ENCODE data around the gene MAGEA8.

DNA sequence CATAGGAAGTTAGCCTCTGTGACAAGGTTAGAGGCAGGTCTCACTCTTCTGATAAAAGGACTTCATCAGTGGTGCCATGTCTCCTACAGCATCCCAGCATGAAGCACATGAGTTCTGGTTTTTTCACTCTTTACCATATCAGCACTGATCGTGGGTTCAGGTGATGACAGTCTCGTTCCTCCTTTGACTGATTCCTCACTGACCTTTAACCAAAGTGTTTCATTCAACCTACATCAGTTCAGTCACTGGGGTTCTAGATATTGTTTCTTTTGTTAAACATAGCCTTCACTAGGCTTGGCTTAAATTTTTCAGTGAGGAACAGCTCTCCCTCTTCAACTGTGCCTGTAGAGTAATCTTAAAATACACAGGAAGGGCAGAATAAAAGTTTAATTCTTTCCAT is 9.6 kb upstream of the MAGEA8 start:
- TF ChIP-seq, protein P1, sequence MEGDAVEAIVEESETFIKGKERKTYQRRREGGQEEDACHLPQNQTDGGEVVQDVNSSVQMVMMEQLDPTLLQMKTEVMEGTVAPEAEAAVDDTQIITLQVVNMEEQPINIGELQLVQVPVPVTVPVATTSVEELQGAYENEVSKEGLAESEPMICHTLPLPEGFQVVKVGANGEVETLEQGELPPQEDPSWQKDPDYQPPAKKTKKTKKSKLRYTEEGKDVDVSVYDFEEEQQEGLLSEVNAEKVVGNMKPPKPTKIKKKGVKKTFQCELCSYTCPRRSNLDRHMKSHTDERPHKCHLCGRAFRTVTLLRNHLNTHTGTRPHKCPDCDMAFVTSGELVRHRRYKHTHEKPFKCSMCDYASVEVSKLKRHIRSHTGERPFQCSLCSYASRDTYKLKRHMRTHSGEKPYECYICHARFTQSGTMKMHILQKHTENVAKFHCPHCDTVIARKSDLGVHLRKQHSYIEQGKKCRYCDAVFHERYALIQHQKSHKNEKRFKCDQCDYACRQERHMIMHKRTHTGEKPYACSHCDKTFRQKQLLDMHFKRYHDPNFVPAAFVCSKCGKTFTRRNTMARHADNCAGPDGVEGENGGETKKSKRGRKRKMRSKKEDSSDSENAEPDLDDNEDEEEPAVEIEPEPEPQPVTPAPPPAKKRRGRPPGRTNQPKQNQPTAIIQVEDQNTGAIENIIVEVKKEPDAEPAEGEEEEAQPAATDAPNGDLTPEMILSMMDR (IDR thresholded peaks at IDR 0.05; ENCODE audit: insufficient read depth, low read length, poor library complexity, severe bottlenecking): no peak
- TF ChIP-seq EZH2phosphoT487 (conservative IDR thresholded peaks at IDR 0.05; ENCODE audit: low read length): no peak
